Mesenchymal stem cell (in vitro differentiated cells and primary cell): ENCODE results near the gene RAB14.

Experiments used
- DNase-seq: peaks from one replicate; pipeline ENCODE4 v3.0.0-alpha.2; 2013
- H2AFZ ChIP-seq: one replicate; pipeline ENCODE4 v1.6.1; 2013; ENCODE audit warnings: low read depth, mild to moderate bottlenecking, control low read depth, inconsistent platforms, low read length, moderate library complexity
- H2AK5ac ChIP-seq: 2 replicates; pipeline ENCODE4 v1.6.1; 2013; ENCODE audit warnings: low read length, moderate library complexity, mild to moderate bottlenecking, inconsistent platforms; ENCODE audit not compliant: severe bottlenecking
- H2BK120ac ChIP-seq: one replicate; pipeline ENCODE4 v1.6.1; 2013; ENCODE audit warnings: low read depth, mild to moderate bottlenecking, inconsistent platforms, low read length, moderate library complexity
- H2BK12ac ChIP-seq, 2 experiments: one replicate each; pipeline ENCODE4 v1.6.1; 2013; ENCODE audit warnings: inconsistent platforms in 2 of 2, low read length in 2 of 2, mild to moderate bottlenecking in 2 of 2, moderate library complexity in 2 of 2, control low read depth in 1 of 2
- H2BK15ac ChIP-seq: one replicate; pipeline ENCODE4 v1.6.1; 2013; ENCODE audit warnings: mild to moderate bottlenecking, low read depth, inconsistent platforms; ENCODE audit not compliant: poor library complexity, severe bottlenecking
- H2BK5ac ChIP-seq: 2 replicates; pipeline ENCODE4 v1.6.1; 2013; ENCODE audit warnings: low read depth, mild to moderate bottlenecking, low read length, control low read depth, inconsistent platforms; ENCODE audit not compliant: poor library complexity, severe bottlenecking
- H3K14ac ChIP-seq, 2 experiments: one replicate each; pipeline ENCODE4 v1.6.1; 2013; ENCODE audit warnings: inconsistent platforms in 2 of 2, low read length in 2 of 2, control low read depth in 1 of 2, mild to moderate bottlenecking in 1 of 2, moderate library complexity in 1 of 2
- H3K18ac ChIP-seq, 2 experiments: one replicate each; pipeline ENCODE4 v1.6.1; 2013; ENCODE audit warnings: inconsistent platforms in 2 of 2, low read length in 2 of 2, control low read depth in 1 of 2, low read depth in 1 of 2, mild to moderate bottlenecking in 1 of 2
- H3K23ac ChIP-seq, 2 experiments: one replicate each; pipeline ENCODE4 v1.6.1; 2013; ENCODE audit warnings: inconsistent platforms in 2 of 2, low read length in 2 of 2, mild to moderate bottlenecking in 2 of 2, moderate library complexity in 2 of 2, control low read depth in 1 of 2
- H3K27ac ChIP-seq: 2 replicates; pipeline ENCODE4 v1.5.1; 2013; ENCODE audit warnings: mild to moderate bottlenecking, moderate library complexity, low read length, control low read depth, inconsistent platforms; ENCODE audit not compliant: poor library complexity, severe bottlenecking
- H3K27me3 ChIP-seq, 2 experiments: 2 replicates each; pipeline versions ENCODE4 v1.6.1 to v1.7.0; 2013; ENCODE audit warnings: low read length in 2 of 2, mild to moderate bottlenecking in 2 of 2, moderate library complexity in 2 of 2, control low read depth in 1 of 2, inconsistent platforms in 1 of 2; ENCODE audit not compliant: control insufficient read depth in 1 of 2, insufficient read depth in 1 of 2
- H3K36me3 ChIP-seq, 2 experiments: 2 replicates each; pipeline versions ENCODE4 v1.6.1 to v1.7.0; 2013; ENCODE audit warnings: low read length in 2 of 2, control low read depth in 1 of 2, inconsistent platforms in 1 of 2, low read depth in 1 of 2, mild to moderate bottlenecking in 1 of 2; ENCODE audit not compliant: insufficient read depth in 2 of 2, control insufficient read depth in 1 of 2
- H3K4ac ChIP-seq, 2 experiments: one replicate each; pipeline ENCODE4 v1.6.1; 2013; ENCODE audit warnings: inconsistent platforms in 2 of 2, low read length in 2 of 2, mild to moderate bottlenecking in 2 of 2, moderate library complexity in 2 of 2, control low read depth in 1 of 2, low read depth in 1 of 2
- H3K4me1 ChIP-seq: 2 replicates; pipeline ENCODE4 v1.6.1; 2013; ENCODE audit warnings: low read depth, low read length, control low read depth; ENCODE audit not compliant: control insufficient read depth, insufficient read depth
- H3K4me2 ChIP-seq: 2 replicates; pipeline ENCODE4 v1.6.1; 2013; ENCODE audit warnings: low read length, mild to moderate bottlenecking, inconsistent platforms; ENCODE audit not compliant: poor library complexity, severe bottlenecking
- H3K4me3 ChIP-seq, 2 experiments: 2 replicates each; pipeline versions ENCODE4 v1.5.1 to v1.7.0; 2013; ENCODE audit warnings: low read length in 2 of 2, mild to moderate bottlenecking in 2 of 2, control low read depth in 1 of 2, low read depth in 1 of 2; ENCODE audit not compliant: insufficient read depth in 1 of 2
- H3K79me1 ChIP-seq: replicated peaks from 2 replicates; pipeline ENCODE4 v1.6.1; 2013; ENCODE audit warnings: mild to moderate bottlenecking, control low read depth, low read length, inconsistent platforms; ENCODE audit not compliant: poor library complexity, severe bottlenecking
- H3K9ac ChIP-seq: 2 replicates; pipeline ENCODE4 v1.7.0; 2013; ENCODE audit warnings: mild to moderate bottlenecking, low read length, moderate library complexity
- H3K9me3 ChIP-seq: 2 replicates; pipeline ENCODE4 v1.7.0; 2013; ENCODE audit warnings: mild to moderate bottlenecking, low read length; ENCODE audit not compliant: control insufficient read depth
- H4K8ac ChIP-seq: one replicate; pipeline ENCODE4 v1.6.1; 2013; ENCODE audit warnings: inconsistent platforms, mild to moderate bottlenecking, low read length, moderate library complexity
- H4K91ac ChIP-seq: one replicate; pipeline ENCODE4 v1.6.1; 2013; ENCODE audit warnings: mild to moderate bottlenecking, low read length, inconsistent platforms
- WGBS: methylation state at CpG from one replicate; pipeline ENCODE4 v1.1.7; 2013; ENCODE audit warnings: mixed read lengths; 5-methylcytosine and 5-hydroxymethylcytosine counted together

Gene RAB14

GRCh38 chr9:121185774-121186403 lies 15.8 kb downstream of the RAB14 start:
- peaks cover 1% of the 10 kb centered on the region for H3K4me1 ChIP-seq
- peaks cover 3 to 66% of the 10 kb centered on the region in 2 experiments for H3K36me3 ChIP-seq
- no peak overlapping the region for H3K14ac ChIP-seq
- no peak overlapping the region for H2BK5ac ChIP-seq
- H4K8ac ChIP-seq: no peak overlapping the region
- no peak overlapping the region for H2BK12ac ChIP-seq
- H3K27ac ChIP-seq: no peak overlapping the region
- H2AK5ac ChIP-seq: no peak overlapping the region
- H2BK15ac ChIP-seq: no peak overlapping the region
- 100% methylated on average over 4 of the region's 4 CpGs for WGBS
- no peak overlapping the region for H4K91ac ChIP-seq
- H3K27me3 ChIP-seq: no peaks in the 10 kb centered on the region
- no peak overlapping the region for H3K9ac ChIP-seq
- H3K4me3 ChIP-seq: no peak overlapping the region
- H3K79me1 ChIP-seq: peaks cover 10% of the 10 kb centered on the region
- no peak overlapping the region for H3K4me2 ChIP-seq
- no peaks in the 10 kb centered on the region for H3K9me3 ChIP-seq
- no peak for DNase-seq
- no peak overlapping the region for H3K23ac ChIP-seq
- H2AFZ ChIP-seq: no peak overlapping the region
- H2BK120ac ChIP-seq: no peak overlapping the region
- H3K4ac ChIP-seq: no peak overlapping the region
- peak overlapping the region in 1 of 2 experiments; percentile 5 for H3K18ac ChIP-seq

- Histone ChIP-seq H4K8ac (no peak overlapping the region), H3K9me3 (no peaks in the 10 kb centered on the region), H3K4me1 (peaks cover 1% of the 10 kb centered on the region), H3K79me1 (peaks cover 10% of the 10 kb centered on the region), H3K36me3 (peaks cover 3 to 72% of the 10 kb centered on the region in 2 experiments), H3K23ac (no peak overlapping the region), H2BK5ac (no peak overlapping the region), H2BK15ac (no peak overlapping the region), H3K9ac (no peak overlapping the region), H3K14ac (no peak overlapping the region), H2AK5ac (no peak overlapping the region), H3K18ac (no peak overlapping the region), H3K27ac (no peak overlapping the region), H2AFZ (no peak overlapping the region), H3K4me2 (no peak overlapping the region), H4K91ac (no peak overlapping the region), H3K4me3 (no peak overlapping the region), H3K27me3 (no peaks in the 10 kb centered on the region), H2BK120ac (no peak overlapping the region), H3K4ac (no peak overlapping the region), H2BK12ac (no peak overlapping the region)
- 100% methylated on average over 2 of the region's 3 CpGs for WGBS
- no peak for DNase-seq
Observed at GRCh38 chr9:121185178-121185745, 16.4 kb downstream of the RAB14 start.

GRCh38 chr9:121184463-121184862 lies 17.2 kb downstream of the RAB14 start:
- H4K91ac ChIP-seq: no peak overlapping the region
- no peak overlapping the region for H3K4me2 ChIP-seq
- H2BK15ac ChIP-seq: no peak overlapping the region
- H4K8ac ChIP-seq: no peak overlapping the region
- peaks cover 1% of the 10 kb centered on the region for H3K4me1 ChIP-seq
- no peaks in the 10 kb centered on the region for H3K9me3 ChIP-seq
- no peak overlapping the region for H2BK5ac ChIP-seq
- H3K4me3 ChIP-seq: no peak overlapping the region
- H3K18ac ChIP-seq: no peak overlapping the region
- H3K27ac ChIP-seq: no peak overlapping the region
- H3K4ac ChIP-seq: no peak overlapping the region
- no peak overlapping the region for H2BK12ac ChIP-seq
- no peak overlapping the region for H3K9ac ChIP-seq
- H2BK120ac ChIP-seq: no peak overlapping the region
- peaks cover 10% of the 10 kb centered on the region for H3K79me1 ChIP-seq
- H3K27me3 ChIP-seq: no peaks in the 10 kb centered on the region
- no peak overlapping the region for H3K14ac ChIP-seq
- no peak overlapping the region for H2AFZ ChIP-seq
- H2AK5ac ChIP-seq: no peak overlapping the region
- no peak for DNase-seq
- no peak overlapping the region for H3K23ac ChIP-seq
- peaks cover 3 to 75% of the 10 kb centered on the region in 2 experiments for H3K36me3 ChIP-seq

- Histone ChIP-seq H2BK5ac (no peak overlapping the region), H3K27me3 (no peaks in the 10 kb centered on the region), H2AK5ac (peak overlapping the region; percentile 56), H3K18ac (no peak overlapping the region), H3K4ac (no peak overlapping the region), H3K4me1 (peaks cover 1% of the 10 kb centered on the region), H2BK12ac (no peak overlapping the region), H2BK15ac (no peak overlapping the region), H3K36me3 (peaks cover 3 to 77% of the 10 kb centered on the region in 2 experiments), H3K23ac (no peak overlapping the region), H2AFZ (no peak overlapping the region), H3K27ac (peak overlapping the region; percentile 68), H3K9ac (no peak overlapping the region), H3K9me3 (no peaks in the 10 kb centered on the region), H3K79me1 (peaks cover 10% of the 10 kb centered on the region), H2BK120ac (no peak overlapping the region), H4K8ac (no peak overlapping the region), H3K4me2 (no peak overlapping the region), H4K91ac (no peak overlapping the region), H3K14ac (no peak overlapping the region), H3K4me3 (no peak overlapping the region)
- 100% methylated on average over 1 of the region's 3 CpGs for WGBS
- no peak for DNase-seq
Observed at GRCh38 chr9:121183666-121184423, 17.8 kb downstream of the RAB14 start.
